ENCODE measurements around the gene PAOX. TPM values are rescaled to one million over a fixed set of nuclear protein-coding genes. Genes with fewer than 3 reads are reported as not detected.

PAOX gene
- total RNA-seq: 4.2 and 5.9 TPM in 2 replicates
- polyA plus RNA-seq (2012): 3.7 TPM

- peak; percentile 65 for DNase-seq (ENCODE audit: low read depth)
Measured at GRCh38 chr10:133379152-133379800, at the start of gene PAOX. TSS of gene PAOX (plus strand) at chr10:133379262. CDS start at chr10:133379317, 55 bp downstream.

DNA sequence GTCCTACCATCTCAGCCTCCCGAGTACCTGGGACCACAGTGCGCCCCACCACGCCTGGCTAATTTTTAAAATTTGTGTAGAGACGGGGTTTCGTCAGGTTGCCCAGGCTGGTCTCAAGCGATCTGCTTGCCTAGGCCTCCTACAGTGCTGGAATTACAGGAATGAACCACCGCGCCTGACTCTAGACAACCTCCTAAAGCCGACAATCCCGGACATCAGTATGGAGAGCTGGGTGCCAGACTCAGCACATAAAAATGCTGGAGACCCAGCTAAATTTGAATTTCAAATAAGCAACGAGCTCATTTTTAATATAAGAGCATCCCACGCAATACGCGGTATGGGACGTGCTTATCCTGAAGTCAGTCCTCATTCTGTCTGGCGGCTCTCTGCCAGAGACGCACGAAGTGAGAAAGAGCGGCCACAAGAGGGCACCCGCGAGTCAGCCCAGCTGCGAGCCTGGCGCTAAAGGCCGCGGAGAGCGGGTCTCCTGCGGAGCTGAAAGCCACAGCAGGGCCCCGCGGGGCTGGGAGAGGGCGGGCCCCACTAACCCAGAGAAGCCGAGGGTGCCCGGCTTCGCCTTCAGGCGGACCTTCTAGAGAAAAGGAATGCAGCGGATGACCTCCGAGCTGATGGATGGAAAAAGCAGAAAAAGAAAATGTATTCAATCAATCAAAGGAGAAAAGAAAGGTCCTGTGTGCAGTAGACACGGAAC, 49.4 kb upstream of the PAOX start:
- DNase-seq (ENCODE audit: low read depth): peak; percentile 86

DNA sequence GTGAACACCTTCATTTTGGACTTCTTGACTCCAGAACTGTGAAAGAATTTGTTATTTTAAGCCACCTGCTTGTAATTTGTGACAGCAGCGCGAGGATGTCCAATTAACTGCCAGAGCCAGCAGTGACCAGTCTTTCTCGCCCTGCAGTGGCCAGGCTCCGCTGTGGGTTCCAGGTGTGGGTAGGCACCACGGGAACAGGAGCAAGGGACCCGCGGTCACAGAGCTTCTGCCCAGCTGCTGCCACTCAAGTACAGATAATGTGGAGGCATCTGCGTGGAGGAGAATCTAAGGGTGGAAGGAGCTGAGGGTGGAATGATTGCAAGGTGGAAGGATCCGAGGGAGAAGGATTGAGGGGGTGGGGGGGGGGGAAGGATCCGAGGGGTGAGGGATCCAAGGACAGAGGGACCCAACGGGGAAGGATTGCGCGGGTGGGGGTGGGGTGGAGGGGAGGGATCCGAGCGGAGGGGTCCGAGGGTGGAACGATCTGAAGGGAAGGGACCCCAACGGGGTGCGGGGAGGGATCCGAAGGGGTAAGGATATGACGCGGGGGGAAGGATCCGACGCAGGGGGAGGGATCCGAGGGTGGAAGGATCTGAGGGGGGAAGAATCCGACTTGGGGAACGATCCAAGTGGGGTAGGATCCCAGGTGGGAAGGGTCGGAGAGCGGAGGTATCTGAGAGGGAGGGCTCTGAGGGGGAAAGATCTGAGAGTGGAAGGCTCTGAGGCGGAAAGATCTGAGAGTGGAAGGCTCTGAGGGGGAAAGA, 45.9 kb upstream of the PAOX start:
- no peak for DNase-seq (ENCODE audit: low read depth)

DNA sequence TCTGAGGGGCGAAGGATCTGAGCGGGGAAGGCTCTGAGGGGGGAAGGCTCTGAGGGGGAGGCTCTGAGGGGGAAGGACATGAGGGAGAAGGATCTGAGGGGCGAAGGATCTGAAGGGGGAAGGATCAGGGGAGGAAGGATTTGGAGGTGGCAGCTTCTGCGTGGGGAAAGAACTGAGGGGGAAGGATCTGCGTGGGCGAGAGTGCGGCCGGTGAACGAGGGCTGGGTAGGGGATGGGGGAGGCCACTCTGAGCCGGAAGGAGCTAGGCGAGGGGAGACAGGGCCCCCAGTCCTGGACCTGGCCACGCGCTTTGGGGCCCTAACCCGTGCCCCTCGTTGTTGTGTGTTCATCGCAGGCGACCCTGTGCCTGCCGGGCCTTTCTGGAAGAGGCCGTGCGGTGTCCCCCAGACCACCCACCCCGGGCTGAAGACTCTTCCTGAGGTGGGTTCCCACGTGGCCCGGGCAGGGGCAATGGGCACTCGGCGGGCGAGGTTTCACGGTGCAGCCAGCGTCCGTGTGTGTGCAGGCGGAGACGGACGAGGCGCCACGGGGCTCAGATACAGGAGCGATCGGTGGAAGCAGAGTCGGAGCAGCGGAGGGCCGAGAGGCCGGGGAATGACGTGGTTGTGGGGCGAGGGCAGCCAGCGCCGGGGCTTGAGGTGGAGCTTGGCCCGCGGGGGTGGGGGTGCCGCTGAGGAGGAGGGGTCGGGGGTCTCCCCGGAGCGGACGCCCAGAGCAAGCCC, 44.4 kb upstream of the PAOX start:
- DNase-seq (ENCODE audit: low read depth): no peak

DNA sequence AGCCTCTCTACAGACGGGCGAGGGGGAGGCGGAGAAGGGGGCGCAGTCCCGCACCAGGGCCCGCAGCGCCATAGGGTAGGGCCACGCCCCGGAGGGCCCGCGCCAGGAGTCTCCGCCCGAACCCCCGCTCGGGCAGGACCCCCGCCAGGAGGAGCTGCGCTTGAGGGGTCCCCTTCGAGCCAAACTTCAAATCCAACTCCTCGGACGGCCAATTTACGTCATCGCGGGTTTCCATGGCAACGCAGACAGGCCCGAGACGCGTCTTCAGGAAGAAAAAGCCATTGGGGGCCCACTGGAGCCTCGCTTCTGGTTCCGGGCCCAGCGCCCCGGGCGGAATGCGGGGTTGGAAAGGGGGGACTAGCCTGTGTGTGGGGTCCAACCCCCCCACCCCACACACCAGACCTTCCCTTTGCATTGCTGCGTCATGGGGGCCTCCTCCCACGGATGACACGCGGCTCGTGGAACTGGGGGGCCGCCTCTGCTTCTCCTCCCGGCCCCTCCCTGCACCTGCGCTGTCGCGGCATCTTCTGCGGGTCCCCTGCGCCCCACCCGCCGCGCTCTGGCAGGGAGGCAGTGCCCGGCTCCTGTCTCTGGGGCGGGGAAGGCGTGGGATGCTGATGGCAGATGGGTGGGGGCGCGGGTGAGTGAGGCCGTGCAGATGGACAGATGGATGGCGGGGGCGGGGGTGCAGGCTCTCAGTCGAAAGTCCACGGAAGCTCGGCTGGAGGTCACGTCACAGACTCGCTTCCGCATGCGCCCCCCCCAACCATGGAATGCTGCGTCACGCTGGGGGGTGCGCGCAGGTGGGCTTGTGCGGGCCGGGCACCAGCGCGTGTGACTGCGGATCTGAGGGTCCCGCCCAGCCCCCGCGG, 43.6 kb upstream of the PAOX start:
- DNase-seq (ENCODE audit: low read depth): peak; percentile 17

- no peak for DNase-seq (ENCODE audit: low read depth)
Measured at GRCh38 chr10:133336118-133336576, 42.9 kb upstream of the PAOX start.

DNA sequence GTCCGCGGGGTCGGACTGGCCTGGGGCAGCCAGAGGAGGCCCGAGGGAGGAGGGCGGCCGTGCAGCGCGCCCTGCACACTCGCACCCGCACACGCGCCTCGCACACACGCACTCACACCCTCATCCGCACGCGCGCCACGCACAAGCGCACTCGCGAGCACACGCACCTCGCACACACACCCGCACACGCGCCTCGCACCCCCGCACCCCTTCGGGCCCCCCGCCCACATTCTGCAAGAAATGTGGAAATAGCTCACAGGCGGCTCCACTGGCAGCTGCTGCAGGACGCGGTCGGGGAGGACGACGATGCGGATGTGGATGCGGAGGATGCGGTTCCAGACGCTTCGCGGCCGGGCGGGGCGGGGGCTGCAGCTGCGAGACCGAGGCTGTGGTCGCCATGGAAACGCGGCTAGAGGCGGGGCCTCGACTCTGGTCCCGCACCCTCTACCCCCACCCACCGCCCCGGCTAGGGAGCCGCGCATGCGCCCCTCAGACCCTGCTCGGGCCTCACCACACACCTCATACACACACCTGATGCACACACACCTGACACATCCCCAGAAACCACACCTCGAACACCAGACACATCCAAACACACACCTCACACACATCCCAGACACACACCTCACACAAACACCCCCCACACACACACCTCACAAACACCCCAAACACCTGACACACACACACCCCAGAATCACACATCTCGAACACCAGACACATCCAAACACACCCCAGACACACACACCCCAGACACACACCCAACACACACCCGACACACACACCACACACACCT, 42.3 kb upstream of the PAOX start, which contains the start of gene CALY:
Gene CALY, minus strand, starts transcription at position 320 of the 793 bp plus-strand sequence. CDS start 7,907 bp downstream, outside the sequence.
- no peak for DNase-seq (ENCODE audit: low read depth)

DNA sequence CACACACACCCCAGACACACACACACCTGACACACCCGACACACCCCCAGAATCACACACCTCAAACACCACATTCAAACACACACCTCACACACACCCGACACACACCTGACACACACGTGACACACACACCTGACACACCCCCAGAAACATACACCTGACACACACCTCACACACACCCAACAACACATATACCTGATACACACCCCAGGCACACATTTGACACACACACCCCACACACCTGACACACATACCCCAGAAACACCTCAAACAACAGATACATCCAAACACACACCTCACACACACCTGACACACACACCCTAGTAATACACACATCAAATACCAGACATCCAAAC, 41.7 kb upstream of the PAOX start:
- no peak for DNase-seq (ENCODE audit: low read depth)

- DNase-seq (ENCODE audit: low read depth): no peak
Measured at GRCh38 chr10:133338080-133339071, 40.7 kb upstream of the PAOX start.

- no peak for DNase-seq (ENCODE audit: low read depth)
Measured at GRCh38 chr10:133339708-133340380, 39.2 kb upstream of the PAOX start.

DNA sequence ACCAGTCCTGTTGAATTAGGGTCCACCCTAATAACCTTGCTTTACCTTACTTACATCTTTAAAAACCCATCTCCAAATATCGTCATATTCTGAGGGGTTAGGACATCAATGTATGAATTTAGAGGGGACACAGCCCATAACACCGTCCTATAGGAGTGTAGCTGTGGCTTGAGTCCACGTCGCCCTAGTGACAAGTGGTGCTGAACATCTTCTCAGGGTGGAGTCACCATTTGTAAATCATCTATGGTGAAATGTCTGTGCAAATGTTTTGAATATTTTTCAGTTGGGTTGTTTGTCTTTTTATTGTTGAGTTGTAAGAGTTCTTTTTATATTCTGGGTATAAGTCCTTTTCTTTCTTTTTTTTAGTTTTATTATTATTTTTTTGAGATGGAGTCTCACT, 37.1 kb upstream of the PAOX start:
- no peak for DNase-seq (ENCODE audit: low read depth)

GRCh38 chr10:133342942-133343341, 36.1 kb upstream of the PAOX start:
- DNase-seq (ENCODE audit: low read depth): no peak

DNA sequence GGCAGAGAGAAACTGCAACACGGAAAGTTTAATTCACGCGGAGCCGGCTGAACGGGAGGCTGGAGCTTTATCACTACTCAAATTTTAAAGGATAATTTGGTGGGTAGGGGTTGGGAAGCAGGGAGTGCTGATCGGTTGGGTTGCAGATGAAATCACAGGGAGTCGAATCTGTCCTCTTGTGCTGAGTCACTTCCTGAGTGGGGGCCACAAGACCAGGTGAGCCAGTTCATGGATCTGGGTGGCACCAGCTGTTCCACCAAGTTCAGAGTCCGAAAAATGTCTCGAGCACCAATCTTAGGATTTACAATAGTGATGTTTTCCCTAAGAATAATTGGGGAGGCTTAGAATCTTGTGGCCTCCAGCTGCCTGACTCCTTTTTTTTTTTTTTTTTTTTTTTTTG, 35.5 kb upstream of the PAOX start:
- DNase-seq (ENCODE audit: low read depth): no peak

DNA sequence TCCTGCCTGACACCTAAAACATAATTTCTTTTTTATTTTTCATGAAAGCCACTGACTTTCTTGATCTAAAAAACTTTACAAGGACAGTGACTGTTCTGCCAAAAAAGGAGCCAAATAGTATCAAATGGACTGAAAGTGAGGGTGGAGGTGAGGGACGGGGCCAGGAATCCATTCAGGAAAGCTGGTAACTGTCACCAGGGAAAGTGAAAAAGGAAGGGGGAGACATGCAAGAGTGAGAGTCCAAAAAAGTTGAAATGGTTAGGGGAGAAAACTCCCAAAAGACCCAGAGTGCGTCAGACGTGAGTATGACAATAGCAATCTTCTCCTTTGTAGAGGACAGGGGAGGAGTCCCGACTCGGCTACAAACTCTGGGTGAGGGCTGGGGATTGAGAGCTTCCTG, 34.8 kb upstream of the PAOX start:
- DNase-seq (ENCODE audit: low read depth): no peak

GRCh38 chr10:133346413-133346812, 32.6 kb upstream of the PAOX start:
- no peak for DNase-seq (ENCODE audit: low read depth)

GRCh38 chr10:133347710-133348517, 31.1 kb upstream of the PAOX start:
- no peak for DNase-seq (ENCODE audit: low read depth)

DNA sequence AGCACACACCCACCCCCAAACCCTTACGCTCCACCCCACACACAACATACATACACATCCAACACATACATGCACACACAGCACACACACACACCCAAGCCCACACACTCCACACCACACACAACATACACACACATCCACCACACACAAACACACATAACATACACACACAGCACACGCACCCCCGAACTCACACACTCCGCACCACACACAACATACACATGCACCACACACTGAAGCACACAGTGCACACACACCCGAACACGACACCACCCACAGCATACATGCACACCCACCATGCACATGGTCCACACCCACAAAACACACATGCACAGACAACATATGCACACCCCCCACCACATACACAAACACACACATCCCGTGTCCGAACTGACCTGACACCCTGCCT, 29.9 kb upstream of the PAOX start:
- no peak for DNase-seq (ENCODE audit: low read depth)

All from myocyte (in vitro differentiated cells).